GM19468 (cell line): ENCODE results near the gene KRTDAP.

ENCODE experiments used
- ATAC-seq: cut with Tn5 transposase; IDR thresholded peaks from one replicate; pipeline ENCODE4 v1.9.1; 2021; ENCODE audit warnings: mild to moderate bottlenecking, moderate library complexity, moderate number of reproducible peaks; ENCODE audit not compliant: unreplicated experiment; ENCODE audit errors: extremely low read depth

Gene KRTDAP

GRCh38 chr19:35458192-35458591 is 32.1 kb downstream of the KRTDAP start:
- ATAC-seq = no peak

GRCh38 chr19:35457173-35457572 is 33.1 kb downstream of the KRTDAP start:
- ATAC-seq = no peak

- no peak for ATAC-seq
These were observed 34.6 kb downstream of the KRTDAP start for GRCh38 chr19:35455616-35456201.

GRCh38 chr19:35454663-35455062 is 35.6 kb downstream of the KRTDAP start:
- no peak for ATAC-seq

GRCh38 chr19:35451338-35452096 is 38.7 kb downstream of the KRTDAP start:
- ATAC-seq = no peak

- no peak for ATAC-seq
These were observed 40.8 kb downstream of the KRTDAP start for GRCh38 chr19:35449359-35450043.

GRCh38 chr19:35447606-35448469 is 42.4 kb downstream of the KRTDAP start, which contains the start of gene FFAR2:
FFAR2 (plus strand) TSS chr19:35448257; CDS start chr19:35449715, 1,458 bp downstream.
- no peak for ATAC-seq

- ATAC-seq = no peak
These were observed 44.3 kb downstream of the KRTDAP start for GRCh38 chr19:35445826-35446593.

- no peak for ATAC-seq
These were observed 45.5 kb downstream of the KRTDAP start for GRCh38 chr19:35444735-35445134.

- no peak for ATAC-seq
These were observed 48.2 kb downstream of the KRTDAP start for GRCh38 chr19:35442091-35442490.

GRCh38 chr19:35439921-35440320 is 50.3 kb downstream of the KRTDAP start:
- ATAC-seq = no peak

- no peak for ATAC-seq
These were observed 51.7 kb downstream of the KRTDAP start for GRCh38 chr19:35438527-35438926.

- ATAC-seq = no peak
These were observed 52.2 kb downstream of the KRTDAP start for GRCh38 chr19:35438096-35438495.

- ATAC-seq = no peak
These were observed 52.8 kb downstream of the KRTDAP start for GRCh38 chr19:35437406-35437951.
